OCI-LY3 (cell line): ENCODE results near the gene CCRL2.

Source experiments
- EZH2phosphoT487 ChIP-seq: fragments of 200-600 bp; shearing (Covaris generic); IDR thresholded peaks from 2 replicates; pipeline ENCODE4 v1.6.1; 2018; ENCODE audit warnings: antibody characterized with exemption, mixed run types, low read depth
- TF ChIP-seq, protein P1 (sequence below): fragments of 200-600, 300-600 bp; sonication (generic); IDR thresholded peaks from 2 replicates; pipeline ENCODE4 v1.5.1; 2014; ENCODE audit warnings: antibody characterized with exemption, low read length, low read depth

DNA sequence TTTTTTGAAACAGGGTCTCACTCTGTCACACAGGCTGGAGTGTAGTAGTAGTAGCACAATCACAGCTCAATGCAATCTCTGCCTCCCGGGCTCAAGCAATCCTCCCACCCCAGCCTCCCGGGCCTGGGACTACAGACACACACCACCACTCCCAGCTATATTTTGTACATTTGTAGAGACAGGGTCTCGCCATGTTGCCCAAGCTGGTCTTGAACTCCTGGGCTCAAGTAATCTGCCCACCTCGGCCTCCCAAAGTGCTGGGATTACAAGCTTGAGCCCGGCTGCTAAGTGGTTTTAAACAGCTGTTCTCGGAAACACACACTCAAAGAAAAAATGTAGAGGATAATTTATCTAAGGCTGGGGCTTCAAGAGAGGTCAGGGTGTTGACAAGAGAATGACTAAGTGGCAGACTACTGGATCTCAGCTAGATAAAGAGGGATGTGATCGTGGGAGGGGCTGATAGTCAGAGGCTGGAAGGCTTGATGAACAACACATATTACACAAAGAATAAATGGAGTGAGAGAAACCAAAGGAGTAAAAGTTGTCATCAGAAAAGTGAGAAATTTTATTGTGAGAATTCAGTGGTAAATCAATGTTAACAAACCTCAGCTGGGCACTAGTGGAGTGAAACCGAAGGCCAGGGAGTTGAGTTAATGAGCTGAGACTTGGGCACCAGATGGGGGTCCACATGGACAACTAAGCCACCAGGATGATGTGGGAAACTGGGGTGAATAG is 6.9 kb upstream of the CCRL2 start:
- TF ChIP-seq, protein P1, sequence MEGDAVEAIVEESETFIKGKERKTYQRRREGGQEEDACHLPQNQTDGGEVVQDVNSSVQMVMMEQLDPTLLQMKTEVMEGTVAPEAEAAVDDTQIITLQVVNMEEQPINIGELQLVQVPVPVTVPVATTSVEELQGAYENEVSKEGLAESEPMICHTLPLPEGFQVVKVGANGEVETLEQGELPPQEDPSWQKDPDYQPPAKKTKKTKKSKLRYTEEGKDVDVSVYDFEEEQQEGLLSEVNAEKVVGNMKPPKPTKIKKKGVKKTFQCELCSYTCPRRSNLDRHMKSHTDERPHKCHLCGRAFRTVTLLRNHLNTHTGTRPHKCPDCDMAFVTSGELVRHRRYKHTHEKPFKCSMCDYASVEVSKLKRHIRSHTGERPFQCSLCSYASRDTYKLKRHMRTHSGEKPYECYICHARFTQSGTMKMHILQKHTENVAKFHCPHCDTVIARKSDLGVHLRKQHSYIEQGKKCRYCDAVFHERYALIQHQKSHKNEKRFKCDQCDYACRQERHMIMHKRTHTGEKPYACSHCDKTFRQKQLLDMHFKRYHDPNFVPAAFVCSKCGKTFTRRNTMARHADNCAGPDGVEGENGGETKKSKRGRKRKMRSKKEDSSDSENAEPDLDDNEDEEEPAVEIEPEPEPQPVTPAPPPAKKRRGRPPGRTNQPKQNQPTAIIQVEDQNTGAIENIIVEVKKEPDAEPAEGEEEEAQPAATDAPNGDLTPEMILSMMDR, result no peak
- no peak for TF ChIP-seq EZH2phosphoT487
